ENCODE results near the gene PPIA.

- no peak for TF ChIP-seq CTCF (IDR thresholded peaks at IDR 0.05)
- TF ChIP-seq ZFX (IDR thresholded peaks at IDR 0.05; ENCODE audit: borderline replicate concordance): no peak
Observed at GRCh38 chr7:44798649-44799305, 2.3 kb downstream of the PPIA start.

Measured in 22Rv1 (cell line).